GM21360 (cell line): ENCODE results near the gene LMTK2.
"Not testable (repeated sequence)": the region's sequence is repeated elsewhere in the genome, so short reads cannot be mapped to it uniquely, and the experiment has no call there.

Experiments
- ATAC-seq: cut with Tn5 transposase; IDR thresholded peaks from one replicate; pipeline ENCODE4 v1.9.1; 2021; ENCODE audit warnings: mild to moderate bottlenecking, moderate library complexity; ENCODE audit not compliant: unreplicated experiment

The LMTK2 gene

DNA sequence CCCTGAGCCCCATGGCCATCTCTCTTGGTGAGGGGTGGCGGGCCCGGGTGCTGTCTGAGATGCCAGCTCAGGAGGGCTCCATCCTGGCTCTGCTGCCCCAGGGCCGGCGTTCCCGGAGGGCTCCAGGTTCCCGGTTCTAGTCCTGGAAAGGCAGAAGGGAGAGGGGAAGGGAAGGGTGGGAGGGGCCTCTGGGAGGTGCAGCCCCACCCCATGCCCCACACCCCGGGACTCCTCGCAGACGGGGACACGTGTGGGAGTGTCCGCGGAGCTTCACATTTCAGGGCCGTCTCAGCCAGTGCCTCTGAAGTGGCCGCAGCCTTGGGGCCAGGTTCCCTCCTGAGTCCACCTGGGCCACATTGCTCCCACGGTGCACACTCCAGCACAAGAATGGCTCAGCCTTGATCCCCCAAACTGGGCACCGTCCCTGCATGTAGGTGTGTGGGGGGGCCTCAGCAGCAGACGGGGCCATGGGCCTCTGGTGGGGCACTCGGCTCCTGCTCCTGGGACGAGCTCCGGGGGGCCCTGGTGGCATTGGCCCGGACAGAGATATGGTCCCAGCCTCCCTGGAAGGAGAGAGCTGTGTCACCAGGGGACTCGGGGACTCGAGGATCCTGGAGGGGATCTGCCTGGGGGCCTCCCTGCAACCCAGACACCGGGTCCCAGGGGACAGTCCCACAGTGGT is 110.4 kb downstream of the LMTK2 start:
- no peak for ATAC-seq

DNA sequence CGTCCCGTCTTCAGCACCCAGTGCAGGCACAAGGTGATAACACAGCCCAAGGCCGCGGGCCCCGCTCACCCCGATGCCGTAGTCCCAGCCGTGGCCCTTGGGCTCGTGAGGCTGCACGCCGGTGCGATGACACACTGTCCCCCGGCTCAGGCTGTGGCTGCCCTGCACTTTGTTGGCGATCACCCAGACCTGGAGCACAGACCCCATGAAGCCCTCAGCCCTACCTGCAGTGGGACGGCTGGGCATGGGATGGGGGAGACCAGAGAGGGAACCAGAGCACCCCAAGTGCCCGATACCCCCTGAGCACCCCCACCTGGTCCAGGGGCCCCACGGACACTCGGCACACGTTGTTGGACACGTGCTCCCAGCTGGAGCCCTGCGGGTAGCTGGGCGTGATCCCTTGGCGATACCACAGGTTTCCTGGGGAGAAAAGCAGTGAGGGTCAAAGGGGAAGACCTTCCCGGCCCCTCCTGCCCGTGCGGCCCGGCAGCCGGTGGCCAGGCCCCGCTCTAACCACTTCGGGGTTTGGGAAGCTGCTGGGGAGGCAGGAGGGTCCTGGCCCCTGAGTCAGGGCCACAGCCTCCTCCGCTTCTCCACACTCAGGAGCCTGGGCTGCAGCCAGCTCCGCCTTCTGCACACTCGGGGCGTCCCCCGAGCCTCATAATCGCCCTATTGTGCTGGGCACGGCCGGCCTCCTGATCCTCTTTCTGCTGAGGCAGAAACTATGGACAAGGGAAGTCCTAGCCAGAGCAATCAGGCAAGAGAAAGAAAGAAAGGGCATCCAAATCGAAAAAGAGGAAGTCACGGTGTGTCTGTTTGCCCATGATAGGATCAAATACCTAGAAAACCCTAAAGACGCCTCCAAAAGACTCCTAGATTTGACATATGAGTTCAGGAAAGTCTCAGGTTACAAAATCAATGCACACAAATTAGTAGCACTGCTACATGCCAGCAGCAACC is 111.2 kb downstream of the LMTK2 start:
- ATAC-seq = no peak

DNA sequence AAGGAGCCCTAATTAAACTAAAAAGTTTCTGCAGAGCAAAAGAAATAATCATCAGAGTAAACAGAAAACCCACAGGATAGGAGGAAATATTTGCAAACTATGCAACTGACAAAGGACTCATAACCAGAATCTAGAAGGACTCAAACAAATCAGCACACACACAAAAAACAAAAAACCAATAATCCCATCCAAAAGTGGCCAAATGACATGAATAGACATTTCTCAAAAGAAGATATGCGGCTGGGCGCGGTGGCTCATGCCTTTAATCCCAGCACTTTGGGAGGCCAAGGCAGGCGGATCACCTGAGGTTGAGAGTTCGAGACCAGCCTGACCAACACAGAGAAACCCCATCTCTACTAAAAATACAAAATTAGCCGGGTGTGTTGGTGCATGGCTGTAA is 112.7 kb downstream of the LMTK2 start:
- not testable (repeated sequence) for ATAC-seq

DNA sequence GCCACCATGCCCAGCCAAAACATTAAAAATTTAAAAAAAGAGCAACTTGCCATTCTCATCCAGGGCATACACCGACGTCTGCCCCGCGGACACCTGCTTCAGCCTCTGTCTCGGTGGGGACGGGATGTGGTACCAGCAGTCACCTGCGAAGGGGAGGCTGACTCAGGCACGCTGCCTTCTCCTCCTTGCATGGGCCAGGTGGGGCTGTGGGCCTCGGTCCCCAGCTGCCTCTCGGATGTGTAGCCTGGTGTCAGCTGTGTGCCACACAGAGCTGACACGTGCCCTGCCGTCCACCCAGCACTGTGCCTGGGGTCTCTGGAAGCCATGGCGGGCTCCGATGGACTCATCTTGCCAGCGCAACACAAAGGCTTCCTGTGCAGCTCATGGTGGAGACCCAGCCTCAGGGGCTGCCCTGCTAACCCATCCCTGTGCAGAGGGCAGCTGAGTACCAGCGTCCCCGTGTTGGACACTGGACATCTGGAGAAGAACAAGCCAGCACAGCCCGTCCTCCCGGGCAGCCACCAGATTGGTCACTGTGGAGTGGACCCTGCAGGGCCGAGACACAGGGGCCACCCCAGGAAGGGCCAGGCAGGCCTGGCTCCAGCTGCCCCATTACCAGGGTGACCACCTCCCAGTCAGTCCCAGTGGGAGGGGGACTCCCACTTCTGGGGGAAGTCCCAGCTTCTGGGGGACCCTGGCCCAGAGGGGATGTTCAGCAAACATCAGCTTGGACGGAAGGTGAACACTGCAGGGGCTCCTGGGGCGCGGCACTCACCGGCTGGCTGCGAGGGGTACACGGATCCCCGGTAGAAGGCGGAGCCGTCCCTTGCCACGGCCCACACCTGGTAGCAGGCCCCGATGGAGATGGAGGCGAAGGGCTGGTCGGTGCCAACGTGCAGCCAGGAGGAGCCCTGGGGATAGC is 115.2 kb downstream of the LMTK2 start:
- ATAC-seq = no peak

DNA sequence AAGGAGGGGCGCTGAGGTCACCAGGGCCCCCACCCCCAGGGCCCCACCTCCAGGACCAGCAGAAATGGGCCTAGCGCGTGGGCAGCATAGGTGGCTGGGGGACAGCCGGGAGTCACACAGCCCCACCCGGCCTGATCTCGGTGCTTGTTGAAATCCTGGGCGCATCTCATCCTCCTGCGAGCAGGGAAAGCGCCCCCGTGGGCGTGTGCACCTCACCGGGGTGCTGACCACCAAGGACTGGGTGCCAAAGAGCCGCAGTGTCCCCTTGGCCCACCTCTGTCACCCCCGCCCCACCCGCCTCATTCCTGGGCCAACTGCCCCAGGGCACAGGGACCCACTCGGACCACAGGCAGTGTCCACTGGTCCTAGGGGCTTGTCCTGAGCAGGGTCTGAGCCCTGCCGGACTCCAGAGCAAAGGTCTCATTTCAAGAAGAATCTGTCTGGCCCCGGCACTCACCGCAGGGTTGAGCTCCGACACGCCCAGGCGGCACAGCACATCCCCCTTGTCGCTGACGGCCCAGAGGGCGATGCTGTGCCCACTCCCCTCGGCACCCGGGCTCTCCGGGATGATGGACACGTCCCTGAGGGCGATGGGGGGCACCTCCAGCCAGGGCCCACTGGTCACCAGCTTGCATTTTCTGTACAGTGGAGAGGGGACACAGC is 116.0 kb downstream of the LMTK2 start:
- no peak for ATAC-seq

DNA sequence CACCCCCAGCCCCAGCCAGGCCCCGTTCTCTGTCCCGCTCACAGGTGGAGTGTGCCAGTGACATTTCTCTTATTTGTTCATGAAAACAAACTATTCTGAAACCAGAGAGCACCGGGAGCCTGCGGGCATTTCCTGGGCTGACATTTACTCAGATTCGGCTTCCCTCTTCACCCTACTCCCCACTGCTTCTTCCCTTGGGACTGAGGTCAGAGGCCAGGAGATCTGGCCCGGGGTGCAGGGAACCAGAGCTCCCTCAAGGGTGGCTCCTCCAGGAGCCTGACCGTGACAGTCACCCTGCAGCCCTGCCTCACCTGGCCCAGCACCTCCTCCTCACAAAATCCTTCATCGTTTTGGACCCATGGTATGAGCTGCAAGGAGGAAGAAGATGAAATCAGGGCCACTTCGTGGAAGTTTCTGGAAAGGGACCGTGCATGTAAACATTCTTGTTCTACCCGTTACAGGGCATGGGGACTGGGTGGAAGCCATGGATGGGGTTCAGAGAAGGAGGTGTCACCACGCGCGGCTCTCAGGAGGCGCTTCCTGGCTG is 116.8 kb downstream of the LMTK2 start:
- no peak for ATAC-seq

DNA sequence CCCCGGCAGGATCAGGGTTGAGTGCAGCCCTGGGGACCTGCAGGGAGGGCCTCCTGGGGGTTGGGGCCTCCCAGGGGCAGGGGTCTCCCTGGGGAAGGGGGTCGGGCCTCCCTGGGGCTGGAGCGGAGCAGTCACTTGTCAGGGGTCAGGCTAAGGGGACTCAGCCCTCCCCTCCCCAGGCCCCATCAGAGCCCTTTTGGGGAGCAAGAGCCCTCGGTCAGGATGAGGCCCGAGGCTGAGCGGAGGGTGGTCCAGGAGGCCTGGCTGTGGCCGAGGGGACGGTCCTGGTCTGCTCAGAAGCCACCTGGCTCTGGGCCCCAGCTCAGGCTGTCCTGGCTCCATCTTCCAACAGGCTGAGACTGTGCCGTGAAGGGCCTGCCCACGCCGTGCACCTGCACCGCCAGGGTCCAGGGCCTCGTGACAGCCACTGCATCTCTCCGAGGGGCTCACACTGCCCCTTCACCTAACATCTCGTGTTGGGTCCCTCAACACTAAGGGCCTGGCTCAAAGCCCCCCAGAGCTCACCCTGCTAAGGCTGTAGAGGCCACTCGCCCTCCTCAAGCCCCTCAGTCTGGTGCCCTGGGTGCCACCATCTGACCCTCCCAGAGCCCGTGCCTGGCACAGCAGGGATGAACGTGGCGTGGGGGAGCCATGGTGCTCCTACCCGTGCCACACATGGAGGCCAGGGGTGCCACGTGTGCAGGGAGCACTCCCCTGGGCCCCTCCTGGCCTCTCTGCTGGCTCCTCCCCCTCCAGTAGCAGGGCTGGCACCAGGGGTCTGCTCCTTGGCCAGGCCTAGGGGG is 117.4 kb downstream of the LMTK2 start:
- no peak for ATAC-seq

DNA sequence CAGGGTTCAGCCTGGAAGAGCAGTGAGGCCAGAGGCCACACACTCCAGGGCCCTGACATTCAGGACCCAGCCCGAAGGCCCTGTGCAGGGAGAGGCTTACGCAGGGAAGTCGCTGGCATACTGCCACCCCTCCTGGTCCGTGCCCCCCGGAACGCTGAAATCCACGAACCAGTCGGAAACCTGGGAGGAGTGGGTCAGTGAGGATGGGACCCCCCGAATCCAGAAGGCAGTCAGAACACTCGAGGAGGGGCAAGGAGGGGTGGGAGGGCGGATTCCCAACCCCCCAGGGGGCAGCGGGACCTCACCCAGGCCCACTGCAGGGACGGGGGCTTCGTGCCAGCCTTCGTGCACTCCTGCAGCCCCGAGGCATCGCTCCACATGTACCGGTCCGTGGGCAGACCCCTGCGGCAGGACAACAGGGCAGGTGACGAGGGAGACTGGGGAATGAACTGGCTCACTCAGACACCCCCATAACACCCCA is 118.1 kb downstream of the LMTK2 start:
- ATAC-seq = no peak

DNA sequence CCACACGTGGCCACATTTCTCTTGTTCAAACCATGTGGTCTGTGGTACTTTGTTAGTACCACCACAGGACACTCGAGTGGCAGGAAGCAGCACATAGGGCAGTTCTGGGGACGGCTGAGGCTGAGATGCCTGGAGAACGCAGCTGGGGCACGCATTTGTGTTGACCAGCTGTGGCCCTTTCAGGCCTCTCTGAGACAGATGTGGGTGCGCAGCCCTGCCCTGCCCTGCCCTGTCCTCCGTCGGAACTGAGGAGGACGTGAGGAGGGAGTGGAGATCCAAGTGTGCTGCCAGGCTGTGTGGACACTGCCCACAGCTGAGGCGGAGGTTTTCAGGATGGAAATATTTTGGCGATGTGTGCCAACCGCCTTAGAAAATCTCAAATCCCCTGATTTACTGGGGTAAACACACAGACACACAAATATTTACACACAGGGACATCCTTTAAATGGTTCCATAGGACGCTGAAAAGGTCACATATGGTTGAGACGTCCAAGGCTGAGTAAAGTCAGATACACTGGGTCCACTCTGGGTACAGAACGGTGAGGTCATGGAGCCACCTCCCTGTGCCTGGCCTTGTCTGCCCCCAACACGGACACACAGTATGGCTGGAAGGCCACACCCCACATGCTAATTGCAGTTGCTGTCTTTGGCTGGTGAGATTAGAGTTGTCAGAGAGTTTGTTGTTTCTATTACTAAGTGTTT is 119.4 kb downstream of the LMTK2 start:
- no peak for ATAC-seq

DNA sequence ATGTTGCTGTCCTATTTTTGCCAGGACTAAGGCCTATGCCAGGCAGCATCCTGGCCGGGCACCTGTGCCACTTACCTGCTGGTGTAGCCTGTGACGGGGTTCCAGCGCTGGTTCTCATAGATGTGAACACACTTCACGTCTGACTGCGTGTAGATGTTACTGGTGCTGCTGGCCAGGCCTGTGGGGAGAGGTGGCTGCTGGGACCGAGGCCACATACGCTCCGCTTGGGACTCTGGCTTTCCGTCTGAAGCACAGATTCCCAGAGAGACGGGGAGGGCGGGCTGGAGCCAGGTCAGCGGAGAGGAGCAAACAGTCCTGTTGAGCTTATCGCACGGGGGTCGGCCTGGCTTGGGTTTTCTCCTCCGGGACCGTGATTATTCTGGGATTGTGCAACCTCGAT is 121.3 kb downstream of the LMTK2 start:
- ATAC-seq = no peak

DNA sequence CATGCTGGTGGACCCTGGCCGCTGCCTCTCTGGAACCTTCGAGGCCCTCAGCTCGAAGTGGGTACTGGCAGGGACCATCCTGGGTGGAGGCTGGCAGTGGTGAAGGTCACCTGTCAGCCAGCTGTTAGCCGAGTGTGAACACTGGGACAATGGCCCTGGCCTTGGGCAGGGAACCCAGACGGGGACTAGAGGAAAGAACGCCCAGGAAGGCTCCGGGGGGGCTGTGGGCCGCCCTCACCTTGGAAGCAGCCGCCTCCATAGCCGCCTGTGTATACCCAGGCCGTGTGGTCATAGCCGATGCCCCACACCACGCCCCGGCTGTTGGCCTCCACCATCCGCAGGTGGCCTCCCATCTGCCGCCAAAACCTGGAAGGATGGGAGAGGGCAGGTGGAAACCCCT is 122.1 kb downstream of the LMTK2 start:
- no peak for ATAC-seq

DNA sequence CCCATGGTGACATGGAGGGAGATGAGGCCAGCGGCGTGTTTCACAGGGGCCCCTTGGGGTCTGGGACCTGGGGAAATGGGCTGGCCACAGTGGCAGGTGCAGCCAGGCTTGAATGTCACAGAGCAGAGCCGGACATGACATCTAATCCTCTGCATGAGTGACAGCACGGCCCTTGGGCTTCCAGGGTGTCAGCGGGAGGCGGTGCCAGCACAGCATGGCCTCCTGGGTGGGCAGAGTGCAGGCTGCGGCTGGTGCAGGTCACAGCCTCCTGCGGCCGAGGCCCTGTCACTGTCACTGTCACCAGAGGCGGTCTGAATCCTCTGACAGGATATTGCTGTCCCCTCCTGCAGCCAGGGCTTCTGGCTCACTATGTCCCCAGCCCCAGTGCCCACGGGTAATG is 122.8 kb downstream of the LMTK2 start:
- no peak for ATAC-seq

DNA sequence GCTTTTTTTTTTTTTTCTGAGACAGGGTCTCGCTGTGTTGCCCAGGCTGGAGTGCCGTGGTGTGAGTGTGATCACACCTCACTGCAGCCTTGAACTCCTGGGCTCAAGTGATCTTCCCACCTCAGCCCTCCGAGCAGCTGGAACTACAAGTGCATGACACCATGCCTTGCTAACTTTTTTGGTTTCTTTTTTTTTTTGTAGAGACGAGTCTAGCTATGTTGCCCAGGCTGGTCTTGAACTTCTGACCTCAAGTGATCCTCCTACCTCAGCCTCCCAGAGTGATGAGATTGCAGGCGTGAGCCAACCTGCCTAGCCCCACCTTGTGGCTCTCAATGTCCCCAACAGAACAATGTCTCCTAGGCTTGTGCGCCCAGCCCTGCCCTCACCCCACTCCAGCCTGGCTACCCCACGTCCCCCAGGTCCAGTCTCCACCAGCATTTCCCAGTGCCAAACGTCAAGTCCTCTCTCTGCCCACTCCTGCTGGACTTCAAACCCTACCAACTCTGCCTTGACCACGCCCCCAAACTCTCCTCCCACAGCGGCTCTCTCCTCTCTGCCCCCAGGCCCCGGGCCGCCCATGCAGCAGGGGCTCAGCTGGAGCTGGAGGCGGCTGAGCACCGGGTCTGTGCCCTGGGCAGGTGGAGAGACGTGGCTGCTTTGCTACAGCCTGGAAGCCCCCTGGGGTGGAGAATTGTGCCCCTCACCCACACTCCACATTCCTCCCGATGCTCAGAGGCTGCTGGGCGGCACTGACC is 123.5 kb downstream of the LMTK2 start:
- ATAC-seq = no peak

DNA sequence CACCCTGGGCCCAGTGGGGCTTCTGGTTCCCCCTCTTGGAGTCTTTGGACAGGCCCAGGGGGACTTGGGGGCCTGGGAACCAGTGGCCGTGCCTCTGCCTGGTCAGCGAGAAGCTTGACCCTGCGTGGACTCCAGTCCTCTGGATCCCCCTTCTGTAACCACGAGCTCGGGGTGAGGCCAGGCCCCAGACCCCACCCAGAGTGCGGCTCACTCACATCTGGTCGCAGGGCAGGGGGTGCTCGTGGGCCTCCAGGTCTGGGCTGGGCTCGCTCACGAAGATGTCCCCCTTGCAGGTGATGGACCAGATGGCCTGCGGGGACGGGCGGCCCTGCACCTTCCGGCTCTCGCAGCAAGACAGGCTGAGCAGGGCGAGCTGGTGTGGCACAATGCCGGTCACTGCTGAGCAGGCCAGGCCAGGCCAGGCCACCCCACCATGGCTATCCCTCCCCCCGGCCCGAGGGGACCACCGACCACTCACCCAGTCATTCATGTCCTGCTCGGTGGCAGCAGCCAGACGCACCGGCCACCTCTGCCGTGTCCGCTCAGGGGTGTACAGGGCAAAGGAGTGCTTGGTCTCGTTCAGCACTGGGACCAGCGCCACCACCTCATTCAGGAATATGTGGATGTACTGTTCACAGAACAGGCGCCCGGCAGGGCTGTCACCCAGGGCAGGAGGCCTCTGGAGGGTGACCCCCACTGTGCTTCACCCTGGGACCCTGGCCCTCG is 124.2 kb downstream of the LMTK2 start:
- ATAC-seq = no peak

DNA sequence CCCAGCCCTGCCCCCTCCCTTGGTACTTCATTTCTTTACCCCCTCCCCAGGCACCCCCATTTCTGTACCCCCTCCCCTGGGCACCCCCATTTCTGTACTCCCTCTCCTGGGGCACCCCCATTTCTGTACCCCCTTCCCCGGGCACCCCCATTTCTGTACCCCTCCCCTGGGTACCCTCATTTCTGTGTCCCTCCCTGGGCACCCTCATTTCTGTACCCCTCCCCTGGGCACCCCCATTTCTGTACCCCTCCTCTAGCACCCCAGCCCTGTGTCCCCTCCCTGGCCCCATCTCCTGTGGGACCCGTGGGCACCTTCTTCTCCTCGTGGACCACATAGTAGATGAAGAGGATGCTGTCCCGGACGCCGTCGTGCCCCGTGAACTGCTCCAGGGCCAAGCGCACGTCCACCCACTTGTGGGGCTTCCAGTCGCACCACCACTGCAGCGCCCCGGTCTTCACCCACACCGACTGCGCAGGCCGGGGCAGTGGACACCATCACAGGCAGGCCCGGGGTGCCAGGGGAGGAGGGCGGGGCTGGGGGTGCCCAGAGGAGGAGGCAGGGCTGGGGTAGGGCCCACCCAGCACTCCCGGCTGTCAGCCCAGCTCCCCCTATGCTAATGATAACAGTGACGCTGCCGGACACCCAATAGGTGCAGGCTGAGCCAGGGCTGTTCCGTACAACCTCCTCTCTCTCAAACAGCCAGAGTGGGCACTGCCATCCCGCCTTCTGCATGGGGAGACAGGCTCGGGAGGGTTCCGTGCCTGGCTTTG is 125.0 kb downstream of the LMTK2 start:
- ATAC-seq = no peak

DNA sequence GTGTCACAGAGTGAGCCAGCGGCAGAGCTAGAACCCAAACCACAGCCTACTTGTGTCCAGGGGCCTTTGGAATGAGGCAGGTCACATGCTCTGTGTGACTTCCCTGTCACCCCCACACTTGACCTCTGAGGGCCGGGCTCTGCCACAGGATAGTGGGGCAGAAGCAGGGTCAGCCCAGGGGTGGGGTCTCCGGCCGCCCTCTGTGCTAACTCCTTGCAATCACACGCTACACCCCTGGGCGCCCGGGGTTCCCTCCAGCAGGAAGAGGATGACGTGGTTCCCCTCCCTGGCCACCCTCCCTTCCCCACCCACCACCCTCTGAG is 125.6 kb downstream of the LMTK2 start:
- no peak for ATAC-seq

DNA sequence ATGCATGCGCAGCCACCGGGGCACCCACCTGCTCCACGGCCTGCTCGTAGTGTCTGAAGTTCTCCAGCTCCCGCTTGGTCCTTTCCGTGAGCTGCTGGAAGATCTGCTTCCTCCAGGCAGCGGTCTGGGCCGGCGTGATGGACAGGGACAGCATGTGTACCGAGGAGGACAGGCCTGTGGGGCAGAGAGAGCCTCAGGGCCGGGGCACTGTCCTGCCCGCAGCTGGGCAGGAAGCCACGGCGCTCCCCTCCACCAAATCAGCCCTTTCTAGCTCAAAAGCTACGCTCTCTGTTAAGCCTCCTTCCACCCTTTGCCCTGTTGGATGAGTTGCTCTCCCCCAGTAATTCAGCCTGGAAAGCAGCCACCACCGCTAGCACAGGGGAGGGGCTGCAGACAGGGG is 126.1 kb downstream of the LMTK2 start:
- no peak for ATAC-seq
